GM18909 (cell line): ENCODE data around the gene KPNA4.
A peak's percentile ranks its signal among the peaks of the same experiment; 100 is the strongest.
"Not testable (repeated sequence)": the region's sequence is repeated elsewhere in the genome, so short reads cannot be mapped to it uniquely, and the experiment has no call there.

ENCODE experiments used
- ATAC-seq: cut with Tn5 transposase; IDR thresholded peaks from one replicate; pipeline ENCODE4 v1.9.1; 2021; ENCODE audit warnings: mild to moderate bottlenecking; ENCODE audit not compliant: unreplicated experiment, poor library complexity

Gene KPNA4

GRCh38 chr3:160516391-160516790 is 49.0 kb downstream of the KPNA4 start:
- ATAC-seq = not testable (repeated sequence)

DNA sequence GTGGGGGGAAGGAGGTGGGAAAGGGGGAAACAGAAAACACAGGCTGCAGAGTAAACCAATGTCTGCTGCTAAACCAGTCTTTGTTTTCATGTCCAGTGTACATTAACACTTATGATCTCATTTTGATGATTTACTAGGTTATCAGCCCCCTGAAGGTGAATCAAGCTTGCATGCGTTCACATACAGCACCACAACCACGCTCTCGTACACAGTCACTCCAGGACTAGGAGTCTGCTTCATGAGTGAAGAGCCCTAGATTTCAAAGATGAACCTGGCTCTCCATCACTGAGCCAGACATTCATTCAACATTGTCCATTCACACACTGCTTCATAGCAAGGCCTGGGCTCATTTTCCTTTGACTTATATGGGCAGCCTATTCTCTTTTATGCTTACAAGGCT is 64.0 kb downstream of the KPNA4 start:
- ATAC-seq = no peak

- no peak for ATAC-seq
Measured at GRCh38 chr3:160498202-160498601, 67.2 kb downstream of the KPNA4 start.

DNA sequence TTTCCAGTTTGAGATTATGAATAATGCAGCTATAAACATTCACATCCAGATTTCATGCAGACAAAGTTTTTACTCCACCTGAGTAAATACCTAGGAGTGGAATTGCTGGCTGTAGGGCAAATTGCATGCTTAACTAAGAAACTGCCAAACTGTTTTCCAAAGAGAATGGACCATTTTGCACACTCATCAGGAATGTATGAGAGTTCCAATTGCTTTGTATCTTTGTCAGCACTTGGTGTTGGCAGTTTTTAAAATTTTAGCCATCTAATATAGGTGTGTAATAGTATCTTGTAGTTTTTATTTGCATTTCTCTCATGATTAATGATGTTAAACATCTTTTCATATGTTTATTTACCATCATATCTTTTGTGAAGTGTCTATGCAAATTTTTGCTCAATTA is 75.2 kb downstream of the KPNA4 start:
- ATAC-seq = no peak

- ATAC-seq = no peak
Measured at GRCh38 chr3:160486459-160486869, 78.9 kb downstream of the KPNA4 start.

- ATAC-seq = no peak
Measured at GRCh38 chr3:160482796-160483195, 82.6 kb downstream of the KPNA4 start.

GRCh38 chr3:160481856-160482255 is 83.5 kb downstream of the KPNA4 start:
- ATAC-seq = no peak

DNA sequence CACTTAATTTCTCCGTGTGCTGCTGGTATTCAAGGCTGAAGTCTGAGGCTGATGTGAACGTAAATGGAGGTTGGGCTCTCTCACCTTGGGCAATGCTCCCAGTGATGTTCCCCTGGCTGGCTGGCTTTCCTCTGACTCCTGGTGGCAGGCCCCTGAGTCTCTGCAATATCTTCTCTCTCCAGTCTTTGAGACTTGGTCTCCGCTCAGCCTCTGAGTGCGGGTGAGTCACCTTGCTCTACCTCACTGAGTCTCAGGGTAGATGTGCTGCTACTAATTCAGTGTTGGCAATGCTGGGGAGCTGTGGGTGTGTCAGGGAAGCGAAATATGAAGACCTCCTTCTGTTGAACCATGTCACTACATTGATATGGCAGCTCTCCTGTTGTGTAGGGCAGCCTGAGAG is 84.4 kb downstream of the KPNA4 start:
- ATAC-seq = no peak

DNA sequence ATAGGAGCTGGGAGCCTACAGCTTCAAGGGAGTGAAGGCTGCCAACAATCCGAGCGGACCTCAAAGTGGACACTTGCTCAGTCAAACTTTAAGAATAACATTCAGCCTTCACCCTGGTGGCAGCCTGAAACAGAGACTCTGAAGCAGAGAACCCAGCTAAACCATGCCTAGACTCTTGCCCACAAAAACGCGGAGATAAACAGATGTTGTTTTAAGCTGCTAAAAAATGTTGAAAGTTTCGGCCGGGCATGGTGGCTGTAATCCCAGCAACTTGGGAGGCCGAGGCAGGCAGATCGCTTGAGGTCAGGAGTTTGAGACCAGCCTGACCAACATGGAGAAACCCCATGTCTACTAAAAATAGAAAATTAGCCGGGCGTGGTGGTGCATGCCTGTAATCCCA is 86.0 kb downstream of the KPNA4 start:
- no peak for ATAC-seq

DNA sequence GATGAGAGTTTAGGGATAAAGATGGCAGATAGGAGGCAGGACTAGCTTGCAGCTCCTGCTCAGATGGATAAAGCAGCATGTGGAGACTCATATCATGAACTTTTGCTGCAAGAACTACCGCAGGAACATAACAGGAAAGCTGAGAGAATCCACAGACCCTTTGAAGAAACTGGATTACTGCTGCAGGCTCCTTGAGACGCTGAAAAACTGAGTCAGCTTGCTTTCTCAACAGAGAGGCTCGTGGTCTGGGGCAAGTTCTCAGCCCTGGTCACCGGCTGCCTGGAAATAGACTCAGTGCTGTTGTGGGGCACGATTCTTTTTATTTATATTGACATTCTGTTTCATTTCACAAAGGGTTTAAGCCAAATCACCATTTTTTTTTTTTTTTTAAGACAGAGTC is 87.0 kb downstream of the KPNA4 start:
- ATAC-seq = no peak

GRCh38 chr3:160477750-160478149 is 87.6 kb downstream of the KPNA4 start:
- ATAC-seq = no peak

- ATAC-seq = no peak
Measured at GRCh38 chr3:160475884-160476283, 89.5 kb downstream of the KPNA4 start.

GRCh38 chr3:160475153-160475552 is 90.2 kb downstream of the KPNA4 start:
- ATAC-seq = no peak

DNA sequence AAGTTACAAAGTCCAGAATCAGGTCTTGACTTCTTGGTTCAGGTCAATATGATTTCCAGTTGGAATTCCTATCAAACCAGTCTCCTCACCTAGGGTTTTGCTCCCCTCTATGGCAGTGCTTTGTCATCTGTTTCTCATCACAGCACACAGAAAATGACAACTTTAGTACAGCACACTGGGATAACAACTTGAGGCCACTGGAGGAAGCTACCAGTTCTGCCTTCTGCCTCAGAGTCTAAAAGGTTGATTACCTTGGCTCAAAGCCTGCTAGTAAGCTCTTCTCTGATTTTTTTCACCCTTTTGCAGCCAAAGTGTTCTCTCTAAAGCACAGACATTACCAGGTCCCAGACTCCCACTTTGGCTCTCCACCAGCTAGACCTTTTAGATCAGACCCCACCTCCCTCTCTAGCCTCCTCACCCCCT is 90.9 kb downstream of the KPNA4 start:
- ATAC-seq = no peak

DNA sequence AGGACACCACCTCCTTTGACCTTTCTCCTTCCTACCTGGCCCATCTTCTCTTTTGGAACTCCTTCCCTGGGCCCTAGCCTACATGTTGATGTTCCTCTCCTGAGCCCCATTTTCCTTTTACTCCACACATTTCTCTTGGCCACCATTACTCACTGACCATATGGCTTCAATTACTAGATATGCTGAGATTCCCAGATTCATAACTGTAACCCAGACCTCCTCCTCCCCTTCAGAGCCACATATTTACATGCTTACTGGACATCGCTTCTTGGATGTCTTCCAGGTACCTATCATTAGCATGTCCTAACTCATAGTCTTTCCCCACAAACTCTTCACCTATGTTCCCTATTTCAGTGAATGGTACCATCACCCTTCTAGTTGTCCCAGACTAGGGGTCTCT is 91.4 kb downstream of the KPNA4 start:
- ATAC-seq = no peak

DNA sequence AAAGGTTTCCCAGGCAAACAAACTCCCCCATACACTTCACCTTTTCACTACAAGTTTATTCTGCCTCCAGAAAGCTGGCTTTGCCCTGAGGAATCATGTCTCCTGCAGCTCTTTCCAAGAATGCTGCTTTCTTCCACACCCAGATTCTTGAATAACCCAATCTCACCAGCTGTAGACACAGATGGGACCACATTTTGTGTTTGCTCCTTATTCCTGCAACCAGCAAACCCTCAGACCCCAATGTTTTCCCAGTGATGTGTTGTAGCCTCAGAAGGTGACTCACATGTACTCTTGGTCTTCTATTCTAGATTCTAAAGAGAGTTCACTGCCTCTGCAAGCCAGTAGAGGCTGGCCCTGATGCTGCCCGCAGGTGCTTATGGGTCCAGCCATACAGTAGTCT is 92.2 kb downstream of the KPNA4 start:
- ATAC-seq = no peak

- ATAC-seq = peak; percentile 84
Measured at GRCh38 chr3:160472344-160472743, 93.0 kb downstream of the KPNA4 start.

GRCh38 chr3:160471892-160472291 is 93.5 kb downstream of the KPNA4 start:
- ATAC-seq = no peak

GRCh38 chr3:160470181-160470580 is 95.2 kb downstream of the KPNA4 start:
- ATAC-seq = no peak

DNA sequence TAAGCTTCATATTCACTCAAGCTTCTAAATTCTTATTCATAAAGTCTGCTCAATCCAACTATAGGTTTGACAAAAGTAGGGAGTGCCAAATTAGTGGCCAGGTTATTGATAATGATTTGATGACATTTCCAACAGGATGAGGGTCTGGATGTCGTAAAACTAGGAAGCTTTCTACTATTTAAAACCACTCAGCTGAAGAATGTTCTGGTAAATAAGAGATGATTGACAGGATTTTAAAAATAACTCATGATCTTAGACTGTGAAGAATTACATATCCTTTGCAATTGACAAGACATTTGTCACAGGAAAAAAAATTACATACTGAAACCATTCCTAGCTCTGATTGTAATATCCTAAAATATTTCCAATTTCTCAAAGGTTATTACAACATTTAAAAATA is 100.4 kb downstream of the KPNA4 start:
- ATAC-seq = no peak

- ATAC-seq = no peak
Measured at GRCh38 chr3:160464321-160464720, 101.0 kb downstream of the KPNA4 start.

- ATAC-seq = no peak
Measured at GRCh38 chr3:160460033-160460432, 105.3 kb downstream of the KPNA4 start.

DNA sequence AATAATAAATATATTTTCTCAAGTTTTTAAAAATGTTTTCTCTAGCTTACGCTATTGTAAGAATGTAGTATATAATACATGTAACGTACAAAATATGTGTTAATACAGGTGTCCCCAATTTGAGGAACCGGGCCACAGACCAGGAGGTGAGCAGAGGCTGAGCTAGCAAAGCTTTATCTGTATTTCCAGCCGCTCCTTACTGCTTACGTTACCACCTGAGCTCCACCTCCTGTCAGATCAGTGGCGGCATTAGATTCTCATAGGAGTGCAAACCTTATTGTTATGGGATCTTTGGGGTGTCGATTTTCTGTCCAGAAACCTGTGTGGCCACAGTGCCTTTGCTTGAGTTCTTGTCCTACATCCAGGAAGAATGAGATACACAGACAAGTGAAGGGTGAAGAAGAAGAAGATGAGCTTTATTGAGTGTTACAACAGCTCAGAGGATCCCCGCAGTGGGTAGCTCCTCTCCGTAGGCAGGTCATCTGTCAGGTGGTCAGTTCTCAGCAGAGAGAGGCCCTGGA is 105.9 kb downstream of the KPNA4 start:
- no peak for ATAC-seq
